M059J (cell line): ENCODE results near the gene LYST. TPM values are rescaled to one million over a fixed set of nuclear protein-coding genes. Genes with fewer than 3 reads are reported as not detected.
"Not testable (repeated sequence)": the region's sequence is repeated elsewhere in the genome, so short reads cannot be mapped to it uniquely, and the experiment has no call there.

Experiments used
- DNase-seq: peaks from one replicate; pipeline ENCODE4 v3.0.0-alpha.2; 2012; ENCODE audit warnings: low read depth
- total RNA-seq: library from RNA; depleted of rRNA; stranded (reverse); fragments of >200 nt; shearing (Covaris generic); gene quantifications from 2 replicates; pipeline ENCODE4 v1.2.3, GENCODE V29; 2014; rRNA removed

LYST gene
- total RNA-seq, 1 experiment from 2014 or later, result 12.2 TPM

- DNase-seq, result no peak
Measured at GRCh38 chr1:235637756-235638534, 228.8 kb downstream of the LYST start.

DNA sequence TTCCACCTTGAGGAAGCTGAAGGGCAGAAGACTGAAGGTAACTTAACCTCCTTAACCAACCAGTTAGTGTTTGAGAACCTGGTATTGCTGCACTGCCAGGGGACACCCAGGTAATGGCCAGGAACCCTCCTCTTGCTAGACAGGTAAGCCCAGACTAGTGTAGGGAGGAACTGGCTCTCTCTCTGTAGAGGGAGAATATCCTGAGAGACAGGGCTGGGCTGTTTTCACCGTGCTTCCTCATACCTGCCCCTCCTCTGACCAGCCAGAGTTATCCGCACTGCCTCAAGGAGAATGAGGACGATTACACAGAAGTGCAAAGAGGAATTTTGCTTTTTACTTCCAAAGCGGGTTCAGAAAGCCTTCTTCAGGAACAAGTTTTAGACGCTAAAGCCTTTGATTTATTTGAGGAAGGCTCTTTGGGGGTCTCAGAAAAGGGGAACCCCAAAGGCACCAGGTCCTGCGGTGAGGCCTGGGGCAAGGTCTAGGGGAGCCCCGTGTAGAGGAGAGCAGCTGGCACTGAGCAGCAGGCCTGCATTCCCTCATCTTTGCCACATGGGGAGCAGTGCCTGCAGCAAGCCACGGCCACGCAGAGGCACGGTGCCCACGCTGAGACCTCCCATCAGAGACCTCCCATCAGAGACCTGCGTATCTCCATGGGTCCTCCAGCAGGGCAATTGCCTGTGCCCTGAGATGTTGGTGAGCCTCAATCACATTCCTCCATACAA is 230.6 kb downstream of the LYST start:
- DNase-seq, result no peak

- peak; percentile 70 for DNase-seq
Measured at GRCh38 chr1:235632506-235633401, 234.0 kb downstream of the LYST start.

DNA sequence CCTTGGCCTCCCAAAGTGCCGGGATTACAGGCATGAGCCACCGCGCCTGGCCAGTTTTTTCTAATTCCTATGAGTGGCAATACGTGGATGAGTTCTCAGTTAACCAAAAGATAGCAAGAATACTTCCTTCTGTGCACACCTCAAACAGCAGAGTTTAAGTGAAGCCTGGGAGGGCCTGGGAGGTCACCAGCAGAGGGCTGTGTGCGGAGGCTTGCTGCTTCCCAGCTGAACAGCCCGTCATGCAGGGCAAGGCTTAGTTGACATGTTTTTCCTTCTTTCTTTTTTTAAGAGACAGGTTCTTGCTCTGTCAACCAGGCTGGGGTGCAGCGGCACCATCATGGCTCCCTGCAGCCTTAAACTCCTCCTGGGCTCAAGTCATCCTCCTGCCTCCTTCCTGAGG is 234.9 kb downstream of the LYST start:
- DNase-seq, result no peak

- no peak for DNase-seq
Measured at GRCh38 chr1:235628316-235629005, 238.2 kb downstream of the LYST start.

GRCh38 chr1:235625831-235626230 is 240.9 kb downstream of the LYST start:
- no peak for DNase-seq

DNA sequence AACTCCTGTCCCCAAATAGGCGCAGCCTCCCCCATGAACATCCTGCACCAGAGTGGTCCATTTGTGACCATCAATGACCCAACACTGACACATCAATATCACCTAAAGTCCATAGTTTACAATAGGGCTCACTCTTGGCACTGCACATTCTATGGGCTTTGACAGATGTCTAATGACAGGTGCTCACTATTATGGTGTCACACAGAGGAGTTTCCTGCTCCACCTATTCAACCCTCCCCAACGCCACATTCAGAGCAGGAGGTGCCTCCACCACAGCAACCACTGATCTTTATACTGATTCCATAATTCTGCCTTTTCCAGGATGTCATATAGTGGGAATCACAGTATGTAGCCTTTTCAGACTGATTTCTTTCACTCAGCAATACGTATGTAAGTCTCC is 241.4 kb downstream of the LYST start:
- no peak for DNase-seq

GRCh38 chr1:235624721-235625333 is 241.9 kb downstream of the LYST start:
- peak; percentile 66 for DNase-seq

- no peak for DNase-seq
Measured at GRCh38 chr1:235622936-235623779, 243.5 kb downstream of the LYST start.

- DNase-seq, result not testable (repeated sequence)
Measured at GRCh38 chr1:235619149-235619548, 247.6 kb downstream of the LYST start.

GRCh38 chr1:235617808-235618207 is 248.9 kb downstream of the LYST start:
- peak; percentile 41 for DNase-seq

- no peak for DNase-seq
Measured at GRCh38 chr1:235617140-235617539, 249.6 kb downstream of the LYST start.

DNA sequence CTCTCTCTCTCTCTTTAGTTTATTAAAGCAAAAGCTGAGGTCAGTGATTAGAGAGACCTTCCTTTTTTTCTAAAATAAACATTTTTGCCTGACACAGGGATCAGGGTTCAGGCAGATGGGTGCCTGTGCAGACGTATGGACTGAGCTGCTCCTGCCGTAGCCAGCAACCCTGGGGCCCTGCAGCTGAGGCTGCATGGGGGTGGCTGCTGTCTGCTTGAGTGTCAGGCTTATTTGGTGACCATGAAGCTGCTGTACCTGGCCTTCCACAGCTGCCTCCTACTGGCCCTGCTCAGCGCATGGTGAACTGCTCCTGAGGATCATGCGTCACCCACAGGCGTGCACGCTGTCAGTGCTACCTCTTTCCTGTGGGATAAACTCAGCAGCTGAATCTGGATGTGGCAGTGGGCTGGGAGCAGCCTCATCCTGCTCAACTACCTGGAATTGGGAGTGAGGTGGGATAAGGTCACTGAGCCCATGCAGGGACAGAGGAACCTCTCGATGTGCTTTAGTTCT is 252.2 kb downstream of the LYST start:
- no peak for DNase-seq

DNA sequence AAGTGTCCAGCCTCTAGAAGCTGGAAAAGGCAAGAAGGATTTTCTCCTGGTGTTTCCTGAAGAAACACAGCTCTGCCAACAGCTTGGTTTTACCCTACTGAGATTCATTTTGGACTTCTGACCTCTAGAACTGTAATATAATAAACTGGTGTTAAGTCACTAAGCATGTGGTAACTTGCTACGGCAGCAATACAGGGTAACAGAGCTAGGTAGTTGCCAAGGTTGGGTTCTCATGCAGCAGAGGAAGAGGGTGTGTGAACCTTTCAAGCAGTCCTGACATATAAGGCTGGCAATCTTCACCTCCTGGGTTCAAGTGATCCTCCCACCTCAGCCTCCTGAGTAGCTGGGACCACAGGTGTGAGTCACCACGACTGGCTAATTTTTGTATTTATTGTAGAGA is 253.1 kb downstream of the LYST start:
- DNase-seq, result no peak

DNA sequence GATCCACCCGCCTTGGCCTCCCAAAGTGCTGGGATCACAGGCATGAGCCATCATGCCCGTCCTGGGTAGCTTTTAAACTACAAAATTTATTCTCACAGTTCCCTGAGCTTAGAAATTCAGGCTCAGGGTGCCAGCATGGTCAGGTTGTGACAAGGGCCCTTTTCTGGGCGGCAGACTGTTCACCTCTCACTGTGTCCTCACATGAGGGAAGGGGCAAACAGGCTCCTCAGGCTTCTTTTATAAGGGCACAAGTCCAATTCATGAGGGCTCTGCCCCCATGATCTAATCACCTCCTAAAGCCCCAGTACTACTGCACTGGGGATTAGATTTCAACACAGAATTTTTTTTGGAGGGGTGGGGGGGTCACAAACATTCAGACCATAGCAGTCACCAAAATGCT is 253.9 kb downstream of the LYST start:
- DNase-seq, result no peak

Other genes with a start within 250 kb of the LYST start
- 0.32 and 0.52 TPM in 2 replicates for gene GNG4, start 217.1 kb downstream of the LYST start, total RNA-seq
- 33.1 and 60.4 TPM in 2 replicates for gene NID1, start 198.2 kb upstream of the LYST start, total RNA-seq